HEK293 (cell line): Measurements from ENCODE around the gene VOPP1.

Source experiments
- EGR2 ChIP-seq: fragments of 450-650 bp; formaldehyde crosslinking; IDR thresholded peaks from 2 replicates; pipeline ENCODE4 v1.5.1; 2016; ENCODE audit warnings: low read depth, missing biosample characterization, missing genetic modification characterization
- GLI2 ChIP-seq: fragments of 450-650 bp; formaldehyde crosslinking; IDR thresholded peaks from 2 replicates; pipeline ENCODE4; 2017; ENCODE audit warnings: missing biosample characterization, missing genetic modification characterization, low read depth, borderline replicate concordance
- GLI4 ChIP-seq: fragments of 450-650 bp; formaldehyde crosslinking; IDR thresholded peaks from 2 replicates; pipeline ENCODE4 v1.5.1; 2016; ENCODE audit warnings: missing biosample characterization, missing genetic modification characterization
- GLIS1 ChIP-seq: fragments of 450-650 bp; formaldehyde crosslinking; IDR thresholded peaks from 2 replicates; pipeline ENCODE4 v1.5.1; 2016; ENCODE audit warnings: missing biosample characterization, missing genetic modification characterization
- IKZF3 ChIP-seq: fragments of 450-650 bp; IDR thresholded peaks from 2 replicates; pipeline ENCODE4 v1.5.0; 2018; ENCODE audit warnings: missing biosample characterization, mild to moderate bottlenecking, missing genetic modification characterization, moderate library complexity
- KLF16 ChIP-seq: fragments of 450-650 bp; formaldehyde crosslinking; IDR thresholded peaks from 2 replicates; pipeline ENCODE4 v1.5.1; 2017; ENCODE audit warnings: missing biosample characterization, missing genetic modification characterization
- KLF9 ChIP-seq: fragments of 450-650 bp; formaldehyde crosslinking; IDR thresholded peaks from 2 replicates; pipeline ENCODE4 v1.5.1; 2016; ENCODE audit warnings: missing biosample characterization, missing genetic modification characterization, low read depth
- RBAK ChIP-seq: fragments of 450-650 bp; formaldehyde crosslinking; IDR thresholded peaks from 2 replicates; pipeline ENCODE4 v1.5.1; 2016; ENCODE audit warnings: missing biosample characterization, missing genetic modification characterization
- ZBTB7A ChIP-seq: fragments of 450-650 bp; formaldehyde crosslinking; IDR thresholded peaks from 2 replicates; pipeline ENCODE4 v1.5.1; 2016; ENCODE audit warnings: low read depth, missing biosample characterization, missing genetic modification characterization
- ZNF114 ChIP-seq: fragments of 450-650 bp; formaldehyde crosslinking; IDR thresholded peaks from 2 replicates; pipeline ENCODE4 v1.5.0; 2017; ENCODE audit warnings: missing biosample characterization, missing genetic modification characterization
- ZNF133 ChIP-seq: fragments of 450-650 bp; formaldehyde crosslinking; IDR thresholded peaks from 2 replicates; pipeline ENCODE4 v1.5.1; 2016; ENCODE audit warnings: missing biosample characterization, missing genetic modification characterization
- ZNF223 ChIP-seq: fragments of 450-650 bp; formaldehyde crosslinking; IDR thresholded peaks from 2 replicates; pipeline ENCODE4 v1.5.1; 2016; ENCODE audit warnings: missing biosample characterization, missing genetic modification characterization
- ZNF292 ChIP-seq: fragments of 450-650 bp; formaldehyde crosslinking; IDR thresholded peaks from 2 replicates; pipeline ENCODE4 v1.5.1; 2016; ENCODE audit warnings: low read depth, missing biosample characterization, missing genetic modification characterization, borderline replicate concordance
- ZNF473 ChIP-seq: fragments of 450-650 bp; formaldehyde crosslinking; IDR thresholded peaks from 2 replicates; pipeline ENCODE4 v1.5.1; 2017; ENCODE audit warnings: missing biosample characterization, missing genetic modification characterization
- ZNF488 ChIP-seq: fragments of 450-650 bp; formaldehyde crosslinking; IDR thresholded peaks from 2 replicates; pipeline ENCODE4 v1.5.1; 2016; ENCODE audit warnings: missing biosample characterization, missing genetic modification characterization
- ZNF518A ChIP-seq: fragments of 450-650 bp; formaldehyde crosslinking; conservative IDR thresholded peaks from 2 replicates; pipeline ENCODE4 v1.5.1; 2016; ENCODE audit warnings: low read depth, missing biosample characterization, missing genetic modification characterization
- ZNF544 ChIP-seq: fragments of 450-650 bp; formaldehyde crosslinking; IDR thresholded peaks from 2 replicates; pipeline ENCODE4 v1.5.0; 2017; ENCODE audit warnings: missing biosample characterization, missing genetic modification characterization
- ZNF555 ChIP-seq: fragments of 450-650 bp; formaldehyde crosslinking; conservative IDR thresholded peaks from 2 replicates; pipeline ENCODE4 v1.5.1; 2017; ENCODE audit warnings: missing biosample characterization, mild to moderate bottlenecking, missing genetic modification characterization, inconsistent platforms
- ZNF629 ChIP-seq: fragments of 450-650 bp; formaldehyde crosslinking; IDR thresholded peaks from 2 replicates; pipeline ENCODE4 v1.5.1; 2017; ENCODE audit warnings: missing biosample characterization, missing genetic modification characterization
- ZNF664 ChIP-seq: fragments of 450-650 bp; formaldehyde crosslinking; IDR thresholded peaks from 2 replicates; pipeline ENCODE4 v1.5.1; 2016; ENCODE audit warnings: missing biosample characterization, missing genetic modification characterization
- ZNF776 ChIP-seq: fragments of 450-650 bp; formaldehyde crosslinking; IDR thresholded peaks from 2 replicates; pipeline ENCODE4 v1.5.0; 2017; ENCODE audit warnings: missing biosample characterization, missing genetic modification characterization, borderline replicate concordance
- ZNF777 ChIP-seq: fragments of 450-650 bp; formaldehyde crosslinking; IDR thresholded peaks from 2 replicates; pipeline ENCODE4 v1.5.1; 2017; ENCODE audit warnings: missing biosample characterization, missing genetic modification characterization, borderline replicate concordance
- ZNF791 ChIP-seq: fragments of 450-650 bp; formaldehyde crosslinking; IDR thresholded peaks from 2 replicates; pipeline ENCODE4 v1.5.1; 2016; ENCODE audit warnings: missing biosample characterization, missing genetic modification characterization
- TF ChIP-seq, protein P1 (sequence below): fragments of 450-650 bp; formaldehyde crosslinking; IDR thresholded peaks from 2 replicates; pipeline ENCODE4 v1.5.1; 2016; ENCODE audit warnings: missing biosample characterization, missing genetic modification characterization
- TF ChIP-seq, protein P2 (sequence below): fragments of 450-650 bp; formaldehyde crosslinking; IDR thresholded peaks from 2 replicates; pipeline ENCODE4 v1.5.1; 2016; ENCODE audit warnings: missing biosample characterization, missing genetic modification characterization
- TF ChIP-seq, protein P3 (sequence below): fragments of 450-650 bp; IDR thresholded peaks from 2 replicates; pipeline ENCODE4 v1.5.1; 2018; ENCODE audit warnings: missing biosample characterization, mild to moderate bottlenecking, missing genetic modification characterization

Gene VOPP1

DNA sequence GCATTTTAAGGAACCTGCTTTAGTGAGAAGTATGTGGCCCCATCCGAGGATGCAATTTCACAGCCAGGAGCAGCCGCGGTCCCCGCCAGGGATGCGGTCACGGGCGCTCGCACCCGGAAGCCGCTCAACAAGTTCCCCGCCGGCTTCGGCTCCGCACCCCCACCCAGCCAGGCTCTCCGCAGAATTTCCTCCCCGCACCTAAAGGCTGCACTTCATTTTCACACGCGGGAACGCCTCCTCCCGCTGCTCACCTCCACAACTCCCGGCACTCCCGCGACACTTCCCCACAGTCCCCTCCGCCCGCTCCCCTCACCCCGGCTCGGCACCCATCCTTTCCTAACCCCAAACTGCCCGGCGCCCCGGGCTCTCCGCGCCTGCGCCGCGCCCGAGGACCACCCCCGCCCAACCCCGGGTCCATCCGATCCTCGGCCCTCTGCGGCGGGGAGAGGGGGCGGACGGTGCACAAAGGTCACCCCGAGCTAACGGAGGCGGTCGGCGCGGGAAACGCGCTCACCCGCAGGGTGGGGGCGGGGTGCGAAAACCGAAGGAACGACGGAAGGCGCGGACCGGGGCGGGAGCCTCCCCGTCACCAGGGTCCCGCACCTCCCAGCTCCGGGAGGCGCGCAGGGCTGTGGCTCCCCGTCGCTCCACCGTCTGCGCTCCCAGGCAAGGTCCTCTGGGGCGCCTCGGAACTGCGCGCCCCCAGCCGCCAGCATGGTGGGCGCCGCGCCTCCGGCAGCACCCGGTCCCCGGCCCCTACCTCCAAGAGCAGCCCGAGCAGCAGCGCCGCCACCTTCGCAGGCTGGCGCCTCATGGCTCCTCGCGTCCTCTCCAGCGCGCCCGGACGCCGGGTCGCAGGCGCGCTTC, 558 bp downstream of the VOPP1 start (continued):
- TF ChIP-seq EGR2 (tag by site-specific recombination) (peak; percentile 78), ZNF777 (tag by site-specific recombination) (no peak), ZNF629 (tag by site-specific recombination) (peak; percentile 46; the same call in 1 of the 2 replicates), ZNF488 (tag by site-specific recombination) (no peak), RBAK (no peak), ZNF544 (no peak), ZNF664 (tag by site-specific recombination) (no peak), ZNF473 (tag by site-specific recombination) (no peak), GLI2 (tag by site-specific recombination) (no peak), GLIS1 (tag by site-specific recombination) (0 out of 2 replicates have a peak, but pooled peaks have one; percentile 6), ZNF555 (tag by site-specific recombination) (no peak), ZNF518A (tag by site-specific recombination) (no peak), GLI4 (no peak), ZNF292 (no peak), IKZF3 (tag by site-specific recombination) (no peak), ZNF776 (tag by site-specific recombination) (no peak), ZNF791 (tag by site-specific recombination) (no peak), KLF16 (no peak), ZNF223 (tag by site-specific recombination) (no peak), ZBTB7A (tag by site-specific recombination) (no peak), KLF9 (tag by site-specific recombination) (peak; percentile 52), ZNF114 (no peak), ZNF133 (tag by site-specific recombination) (no peak)
- TF ChIP-seq, protein P1, sequence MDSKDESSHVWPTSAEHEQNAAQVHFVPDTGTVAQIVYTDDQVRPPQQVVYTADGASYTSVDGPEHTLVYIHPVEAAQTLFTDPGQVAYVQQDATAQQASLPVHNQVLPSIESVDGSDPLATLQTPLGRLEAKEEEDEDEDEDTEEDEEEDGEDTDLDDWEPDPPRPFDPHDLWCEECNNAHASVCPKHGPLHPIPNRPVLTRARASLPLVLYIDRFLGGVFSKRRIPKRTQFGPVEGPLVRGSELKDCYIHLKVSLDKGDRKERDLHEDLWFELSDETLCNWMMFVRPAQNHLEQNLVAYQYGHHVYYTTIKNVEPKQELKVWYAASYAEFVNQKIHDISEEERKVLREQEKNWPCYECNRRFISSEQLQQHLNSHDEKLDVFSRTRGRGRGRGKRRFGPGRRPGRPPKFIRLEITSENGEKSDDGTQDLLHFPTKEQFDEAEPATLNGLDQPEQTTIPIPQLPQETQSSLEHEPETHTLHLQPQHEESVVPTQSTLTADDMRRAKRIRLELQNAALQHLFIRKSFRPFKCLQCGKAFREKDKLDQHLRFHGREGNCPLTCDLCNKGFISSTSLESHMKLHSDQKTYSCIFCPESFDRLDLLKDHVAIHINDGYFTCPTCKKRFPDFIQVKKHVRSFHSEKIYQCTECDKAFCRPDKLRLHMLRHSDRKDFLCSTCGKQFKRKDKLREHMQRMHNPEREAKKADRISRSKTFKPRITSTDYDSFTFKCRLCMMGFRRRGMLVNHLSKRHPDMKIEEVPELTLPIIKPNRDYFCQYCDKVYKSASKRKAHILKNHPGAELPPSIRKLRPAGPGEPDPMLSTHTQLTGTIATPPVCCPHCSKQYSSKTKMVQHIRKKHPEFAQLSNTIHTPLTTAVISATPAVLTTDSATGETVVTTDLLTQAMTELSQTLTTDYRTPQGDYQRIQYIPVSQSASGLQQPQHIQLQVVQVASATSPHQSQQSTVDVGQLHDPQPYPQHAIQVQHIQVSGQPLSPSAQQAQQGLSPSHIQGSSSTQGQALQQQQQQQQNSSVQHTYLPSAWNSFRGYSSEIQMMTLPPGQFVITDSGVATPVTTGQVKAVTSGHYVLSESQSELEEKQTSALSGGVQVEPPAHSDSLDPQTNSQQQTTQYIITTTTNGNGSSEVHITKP = peak; percentile 15; the same call in 1 of the 2 replicates
- TF ChIP-seq, protein P2, sequence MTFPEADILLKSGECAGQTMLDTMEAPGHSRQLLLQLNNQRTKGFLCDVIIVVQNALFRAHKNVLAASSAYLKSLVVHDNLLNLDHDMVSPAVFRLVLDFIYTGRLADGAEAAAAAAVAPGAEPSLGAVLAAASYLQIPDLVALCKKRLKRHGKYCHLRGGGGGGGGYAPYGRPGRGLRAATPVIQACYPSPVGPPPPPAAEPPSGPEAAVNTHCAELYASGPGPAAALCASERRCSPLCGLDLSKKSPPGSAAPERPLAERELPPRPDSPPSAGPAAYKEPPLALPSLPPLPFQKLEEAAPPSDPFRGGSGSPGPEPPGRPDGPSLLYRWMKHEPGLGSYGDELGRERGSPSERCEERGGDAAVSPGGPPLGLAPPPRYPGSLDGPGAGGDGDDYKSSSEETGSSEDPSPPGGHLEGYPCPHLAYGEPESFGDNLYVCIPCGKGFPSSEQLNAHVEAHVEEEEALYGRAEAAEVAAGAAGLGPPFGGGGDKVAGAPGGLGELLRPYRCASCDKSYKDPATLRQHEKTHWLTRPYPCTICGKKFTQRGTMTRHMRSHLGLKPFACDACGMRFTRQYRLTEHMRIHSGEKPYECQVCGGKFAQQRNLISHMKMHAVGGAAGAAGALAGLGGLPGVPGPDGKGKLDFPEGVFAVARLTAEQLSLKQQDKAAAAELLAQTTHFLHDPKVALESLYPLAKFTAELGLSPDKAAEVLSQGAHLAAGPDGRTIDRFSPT (tag by site-specific recombination) = no peak
- TF ChIP-seq, protein P3, sequence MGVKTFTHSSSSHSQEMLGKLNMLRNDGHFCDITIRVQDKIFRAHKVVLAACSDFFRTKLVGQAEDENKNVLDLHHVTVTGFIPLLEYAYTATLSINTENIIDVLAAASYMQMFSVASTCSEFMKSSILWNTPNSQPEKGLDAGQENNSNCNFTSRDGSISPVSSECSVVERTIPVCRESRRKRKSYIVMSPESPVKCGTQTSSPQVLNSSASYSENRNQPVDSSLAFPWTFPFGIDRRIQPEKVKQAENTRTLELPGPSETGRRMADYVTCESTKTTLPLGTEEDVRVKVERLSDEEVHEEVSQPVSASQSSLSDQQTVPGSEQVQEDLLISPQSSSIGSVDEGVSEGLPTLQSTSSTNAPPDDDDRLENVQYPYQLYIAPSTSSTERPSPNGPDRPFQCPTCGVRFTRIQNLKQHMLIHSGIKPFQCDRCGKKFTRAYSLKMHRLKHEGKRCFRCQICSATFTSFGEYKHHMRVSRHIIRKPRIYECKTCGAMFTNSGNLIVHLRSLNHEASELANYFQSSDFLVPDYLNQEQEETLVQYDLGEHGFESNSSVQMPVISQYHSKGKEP (tag by site-specific recombination) = no peak
